H1 (cell line): ENCODE results near the gene CDCA5. TPM values are rescaled to one million over a fixed set of nuclear protein-coding genes. Genes with fewer than 3 reads are reported as not detected.
A peak's percentile ranks its signal among the peaks of the same experiment; 100 is the strongest.

ENCODE experiments used
- CTCF ChIA-PET: fragments of 300-600 bp; sonication (Branson Sonifier 250); formaldehyde crosslinking; loops from one replicate; lab custom pipeline; 2021; ENCODE audit not compliant: partially characterized antibody; lab: Charles Lee
- POLR2A ChIA-PET: fragments of 300-600 bp; sonication (Branson Sonifier 250); formaldehyde crosslinking; loops from one replicate; lab custom pipeline; 2021; ENCODE audit warnings: inconsistent platforms; ENCODE audit not compliant: partially characterized antibody; lab: Charles Lee
- DNase-seq, 2 experiments: peaks; one replicate each; pipeline versions ENCODE4 v3.0.0 to v3.0.0-alpha.2; 2010 to 2022; ENCODE audit warnings: low spot score in 2 of 2, low read depth in 1 of 2, mixed read lengths in 1 of 2
- FAIRE-seq: peaks from 2 replicates; lab custom pipeline; 2011; peaks lifted over from hg19 to GRCh38; lab: Jason Lieb, UNC
- H2AFZ ChIP-seq: 2 replicates; pipeline ENCODE4 v1.8.1; 2012; ENCODE audit warnings: low read length, inconsistent platforms
- H2AK5ac ChIP-seq: 2 replicates; pipeline ENCODE4 v1.6.1; 2013; ENCODE audit warnings: low read depth, low read length
- H2BK120ac ChIP-seq: replicated peaks from 2 replicates; pipeline ENCODE3; 2013; ENCODE audit warnings: low read depth, low read length, inconsistent platforms
- H2BK12ac ChIP-seq: 2 replicates; pipeline ENCODE4 v1.6.1; 2013; ENCODE audit warnings: low read depth, low read length
- H2BK15ac ChIP-seq: 2 replicates; pipeline ENCODE4 v1.6.1; 2013; ENCODE audit warnings: low read length
- H2BK20ac ChIP-seq: 2 replicates; pipeline ENCODE4 v1.6.1; 2013; ENCODE audit warnings: low read length
- H2BK5ac ChIP-seq: 2 replicates; pipeline ENCODE4 v1.6.1; 2013; ENCODE audit warnings: low read depth, low read length
- H3K14ac ChIP-seq: 2 replicates; pipeline ENCODE4 v1.6.1; 2013; ENCODE audit warnings: inconsistent platforms; ENCODE audit not compliant: insufficient read length
- H3K18ac ChIP-seq: 2 replicates; pipeline ENCODE4 v1.6.1; 2013; ENCODE audit warnings: low read length; ENCODE audit errors: extremely low read depth
- H3K23ac ChIP-seq: 2 replicates; pipeline ENCODE4 v1.6.1; 2013; ENCODE audit warnings: inconsistent platforms; ENCODE audit not compliant: insufficient read length
- H3K23me2 ChIP-seq: 2 replicates; pipeline ENCODE4 v1.6.1; 2013; ENCODE audit warnings: low read depth, low read length
- H3K27ac ChIP-seq: 2 replicates; pipeline ENCODE4 v1.6.1; 2011; ENCODE audit warnings: low read depth, low read length, inconsistent platforms
- H3K27me3 ChIP-seq, 4 experiments: replicated peaks in 1 of 4; 1 replicate in 1 of 4; 2 replicates in 3 of 4; pipeline versions ENCODE4 v1.6.1 to v1.8.1; 2011 to 2013; ENCODE audit warnings: low read length in 3 of 4, mild to moderate bottlenecking in 3 of 4, inconsistent platforms in 2 of 4, mixed read lengths in 2 of 4, moderate library complexity in 1 of 4; ENCODE audit not compliant: control insufficient read depth in 3 of 4, insufficient read depth in 3 of 4; ENCODE audit errors: extremely low read depth in 1 of 4
- H3K36me3 ChIP-seq, 4 experiments: 2 replicates each; pipeline versions ENCODE4 v1.6.1 to v1.8.1; 2011 to 2013; ENCODE audit warnings: mild to moderate bottlenecking in 4 of 4, low read length in 3 of 4, moderate library complexity in 2 of 4, control low read depth in 1 of 4, inconsistent platforms in 1 of 4; ENCODE audit not compliant: insufficient read depth in 4 of 4, control insufficient read depth in 2 of 4
- H3K4ac ChIP-seq: replicated peaks from 2 replicates; pipeline ENCODE3; 2013; ENCODE audit warnings: low read length, low read depth, mixed read lengths, inconsistent platforms; ENCODE audit not compliant: insufficient read length
- H3K4me1 ChIP-seq, 4 experiments: replicated peaks in 1 of 4; 1 replicate in 1 of 4; 2 replicates in 3 of 4; pipeline versions ENCODE4 v1.6.1 to v1.8.1; 2011 to 2013; ENCODE audit warnings: low read length in 3 of 4, inconsistent platforms in 2 of 4, mixed read lengths in 1 of 4; ENCODE audit not compliant: insufficient read depth in 4 of 4, control insufficient read depth in 3 of 4
- H3K4me2 ChIP-seq, 2 experiments: 2 replicates each; pipeline versions ENCODE4 v1.6.1 to v1.8.1; 2011 to 2013; ENCODE audit warnings: low read depth in 2 of 2, low read length in 2 of 2, control low read depth in 1 of 2, inconsistent platforms in 1 of 2, mild to moderate bottlenecking in 1 of 2; ENCODE audit not compliant: insufficient read depth in 1 of 2
- H3K4me3 ChIP-seq, 4 experiments: fragments of 200-600, 300-600 bp in 1 of 4; sonication (generic), shearing (Covaris generic), sonication (Bioruptor Twin) in 1 of 4; 2 replicates each; pipeline versions ENCODE4 v1.5.1 to v1.8.1; 2011 to 2016; ENCODE audit warnings: low read length in 4 of 4, low read depth in 3 of 4, control low read depth in 2 of 4, inconsistent platforms in 2 of 4, mild to moderate bottlenecking in 2 of 4, mixed read lengths in 1 of 4, moderate library complexity in 1 of 4; ENCODE audit not compliant: insufficient read depth in 2 of 4; ENCODE audit errors: extremely low read depth in 1 of 4
- H3K56ac ChIP-seq: replicated peaks from 2 replicates; pipeline ENCODE3; 2013; ENCODE audit warnings: low read depth, mild to moderate bottlenecking, mixed read lengths, low read length, inconsistent platforms; ENCODE audit not compliant: insufficient read length
- H3K79me1 ChIP-seq: 2 replicates; pipeline ENCODE4 v1.6.1; 2013; ENCODE audit warnings: low read depth, low read length, control low read depth
- H3K79me2 ChIP-seq, 2 experiments: 2 replicates each; pipeline versions ENCODE4 v1.6.1 to v1.8.1; 2012 to 2013; ENCODE audit warnings: low read length in 2 of 2, mild to moderate bottlenecking in 2 of 2, inconsistent platforms in 1 of 2; ENCODE audit not compliant: insufficient read depth in 2 of 2, control insufficient read depth in 1 of 2
- H3K9ac ChIP-seq, 4 experiments: replicated peaks in 1 of 4; 1 replicate in 1 of 4; 2 replicates in 3 of 4; pipeline versions ENCODE4 v1.6.1 to v1.8.1; 2011 to 2013; ENCODE audit warnings: low read depth in 3 of 4, low read length in 3 of 4, control low read depth in 2 of 4, mild to moderate bottlenecking in 2 of 4, moderate library complexity in 2 of 4, inconsistent platforms in 1 of 4; ENCODE audit errors: extremely low read depth in 1 of 4
- H3K9me3 ChIP-seq, 2 experiments: 2 replicates each; pipeline versions ENCODE4 v1.6.1 to v1.8.1; 2012 to 2013; ENCODE audit warnings: mild to moderate bottlenecking in 2 of 2, moderate library complexity in 2 of 2, control low read depth in 1 of 2, inconsistent platforms in 1 of 2, low read depth in 1 of 2, low read length in 1 of 2, mixed read lengths in 1 of 2; ENCODE audit not compliant: insufficient read depth in 2 of 2
- H4K20me1 ChIP-seq, 2 experiments: replicated peaks in 1 of 2; 2 replicates each; pipeline versions ENCODE3 to v1.8.1; 2011 to 2013; ENCODE audit warnings: inconsistent platforms in 2 of 2, low read length in 2 of 2, mild to moderate bottlenecking in 1 of 2; ENCODE audit not compliant: insufficient read depth in 2 of 2, control insufficient read depth in 1 of 2
- H4K5ac ChIP-seq: 2 replicates; pipeline ENCODE4 v1.6.1; 2013; ENCODE audit warnings: low read length, low read depth, mixed read lengths, inconsistent platforms; ENCODE audit not compliant: insufficient read length
- H4K8ac ChIP-seq: 2 replicates; pipeline ENCODE4 v1.8.0; 2013; ENCODE audit warnings: mild to moderate bottlenecking, moderate library complexity, low read length, inconsistent platforms; ENCODE audit not compliant: insufficient read depth; ENCODE audit errors: extremely low read depth
- H4K91ac ChIP-seq: replicated peaks from 2 replicates; pipeline ENCODE3; 2013; ENCODE audit warnings: low read length, mixed read lengths, inconsistent platforms; ENCODE audit not compliant: insufficient read length
- BACH1 ChIP-seq: IDR thresholded peaks from 2 replicates; pipeline ENCODE4 v1.6.1; 2012; ENCODE audit warnings: low read length, improper control_type of control experiment
- CBX5 ChIP-seq: fragments of 300-800, 300-1000 bp; sonication (generic); IDR thresholded peaks from 2 replicates; pipeline ENCODE4 v1.7.1; 2016; ENCODE audit warnings: antibody characterized with exemption, low read length, low read depth
- CREB1 ChIP-seq: IDR thresholded peaks from 2 replicates; pipeline ENCODE4 v1.6.1; 2012; ENCODE audit warnings: inconsistent platforms
- E2F6 ChIP-seq: IDR thresholded peaks from 2 replicates; pipeline ENCODE4 v1.6.1; 2012; ENCODE audit warnings: inconsistent platforms
- HDAC6 ChIP-seq: IDR thresholded peaks from one replicate; pipeline ENCODE4 v1.7.1; 2012; ENCODE audit warnings: low read depth, mild to moderate bottlenecking, inconsistent platforms, low read length, moderate library complexity
- PHF8 ChIP-seq: fragments of 200-600 bp; sonication (generic); conservative IDR thresholded peaks from 2 replicates; pipeline ENCODE4 v1.7.1; 2012; ENCODE audit warnings: low read depth, mild to moderate bottlenecking, inconsistent platforms, low read length, moderate library complexity
- POLR2AphosphoS5 ChIP-seq: IDR thresholded peaks from 2 replicates; pipeline ENCODE4 v1.6.1; 2011; ENCODE audit warnings: low read depth, low read length
- TAF7 ChIP-seq: optimal IDR thresholded peaks from 2 replicates; pipeline ENCODE3; 2011; ENCODE audit warnings: low read depth, mild to moderate bottlenecking, inconsistent platforms, low read length, moderate library complexity, borderline replicate concordance
- WGBS, 2 experiments: shearing (Covaris generic) in 1 of 2; methylation state at CpG; one replicate each; pipeline versions ENCODE4 v1.1.6 to v1.1.7; 2013 to 2015; ENCODE audit warnings: low lambda C conversion rate in 2 of 2, mixed read lengths in 2 of 2, inconsistent platforms in 1 of 2, low coverage in 1 of 2, missing lambda C conversion rate in 1 of 2; ENCODE audit not compliant: insufficient replicate concordance in 2 of 2, insufficient coverage in 1 of 2, insufficient read length in 1 of 2; ENCODE audit errors: extremely low coverage in 1 of 2, missing lambda C conversion rate in 1 of 2; 5-methylcytosine and 5-hydroxymethylcytosine counted together
- polyA plus RNA-seq, 7 experiments: library from polyadenylated mRNA; depleted of rRNA in 3 of 7; stranded (reverse) in 5 of 7; unstranded in 2 of 7; fragments of >200 nt in 5 of 7; fragments of 200-250 nt in 2 of 7; gene quantifications; 1 replicate in 5 of 7; 2 replicates in 1 of 7; 4 replicates in 1 of 7; pipeline versions ENCODE4 v1.2.1 to v1.2.3, GENCODE V29; 2011 to 2013; ENCODE audit warnings: missing spikeins in 2 of 7, mixed read lengths in 2 of 7
- total RNA-seq: library from RNA; stranded (reverse); fragmentation: NEBNext Ultra II Directional; extraction: Animal tissue kit (Norgen Biotek cat#: 25700); gene quantifications from 2 replicates; pipeline ENCODE4 v1.2.1, GENCODE V29; 2021

Gene CDCA5
- total and polyA plus RNA-seq, 2 of the 8 experiments (the other 6 are each of a cell fraction or from before 2014, with no cell fraction given): 39.2 to 87.0 TPM

- no peak within 1 kb of the TSS for H2BK20ac ChIP-seq
- no peak within 1 kb of the TSS for H3K23ac ChIP-seq
- H2AFZ ChIP-seq: peak within 1 kb of the TSS; percentile 100
- H3K9ac ChIP-seq: peak within 1 kb of the TSS; percentile 70 to 82 (median 76)
- FAIRE-seq: peak; percentile 68
- H2BK5ac ChIP-seq: peak within 1 kb of the TSS; percentile 73
- no peak within 1 kb of the TSS for H3K56ac ChIP-seq
- H3K27me3 ChIP-seq: no peaks in the 10 kb centered on the region
- H4K20me1 ChIP-seq: peaks cover 0 to 3% of the 10 kb centered on the region in 2 experiments
- peak within 1 kb of the TSS; percentile 78 to 88 (median 78) for H3K4me3 ChIP-seq
- H2BK120ac ChIP-seq: no peak within 1 kb of the TSS
- H2AK5ac ChIP-seq: no peak within 1 kb of the TSS
- CTCF ChIA-PET: interaction anchor here (4.4 kb wide), 1 partner anchor 14 kb away, joined by 85 read pairs; the partner anchor contains the start of gene TM7SF2
- H4K91ac ChIP-seq: peak within 1 kb of the TSS; percentile 45
- peaks cover 0 to 3% (median 0%) of the 10 kb centered on the region in 4 experiments; a peak in 1 of 8 replicates for H3K36me3 ChIP-seq
- H3K9me3 ChIP-seq: no peaks in the 10 kb centered on the region
- H4K8ac ChIP-seq: peak within 1 kb of the TSS; percentile 99
- peak within 1 kb of the TSS; percentile 71 for H3K18ac ChIP-seq
- peak within 1 kb of the TSS; percentile 99 for H4K5ac ChIP-seq
- H3K23me2 ChIP-seq: no peaks in the 10 kb centered on the region
- H3K79me2 ChIP-seq: peaks cover 0 to 13% of the 10 kb centered on the region in 2 experiments; a peak in 1 of 4 replicates
- peak within 1 kb of the TSS; percentile 67; the same call in 1 of the 2 replicates for H3K27ac ChIP-seq
- H3K4me2 ChIP-seq: peak within 1 kb of the TSS; percentile 53 to 64
- peak within 1 kb of the TSS; percentile 97 for H3K4ac ChIP-seq
- POLR2A ChIA-PET: interaction anchor here (0.7 to 16.8 kb wide), 18 partner anchors 8 to 292 kb away, joined by 3 to 230 read pairs (median 4); partner anchors contain the start of genes ARL2, BATF2, CDCA5 and FAU
- peaks cover 2% of the 10 kb centered on the region; the same call in 1 of the 2 replicates for H3K79me1 ChIP-seq
- 1% methylated on average over 27 of the region's 52 CpGs; no CpG with 5 or more reads in 1 of the 2 experiments for WGBS, 2 experiments
- H2BK15ac ChIP-seq: no peak within 1 kb of the TSS
- no peak within 1 kb of the TSS for H3K14ac ChIP-seq
- DNase-seq: peak; percentile 70 to 93
- peaks cover 0 to 6% (median 4%) of the 10 kb centered on the region in 4 experiments; a peak in 6 of 7 replicates for H3K4me1 ChIP-seq
- H2BK12ac ChIP-seq: 0 out of 2 replicates have a peak within 1 kb of the TSS, but pooled peaks have one; percentile 2
- TF ChIP-seq CREB1 (peak; percentile 72), TAF7 (peak; percentile 87), E2F6 (peak; percentile 60), CBX5 (no peak), POLR2AphosphoS5 (peak; percentile 92), HDAC6 (no peak), BACH1 (peak; percentile 61; the same call in 1 of the 2 replicates), PHF8 (peak; percentile 97)
Observed at GRCh38 chr11:65095974-65096806, 12.3 kb upstream of the CDCA5 start, which contains the start of gene VPS51. TSS of gene VPS51 (plus strand) at chr11:65096214. CDS start at chr11:65096251, 37 bp downstream.
